OCI-LY3 (cell line): ENCODE measurements around the gene HSDL2.

Experiments used
- H2AFZ ChIP-seq: fragments of 200-600, 300-600 bp; shearing (Covaris generic); 2 replicates; pipeline ENCODE4 v1.6.0; 2014; ENCODE audit warnings: antibody characterized with exemption, low read depth, low read length
- H3K27ac ChIP-seq: fragments of 200-600, 300-600 bp; sonication (generic); 2 replicates; pipeline ENCODE4 v1.5.1; 2014; ENCODE audit warnings: mild to moderate bottlenecking, low read length, moderate library complexity, mixed read lengths
- H3K27me3 ChIP-seq: fragments of 200-600, 300-600 bp; sonication (generic); 2 replicates; pipeline ENCODE4 v1.6.1; 2014; ENCODE audit warnings: low read depth, low read length, mixed read lengths
- H3K36me3 ChIP-seq: fragments of 200-600, 300-600 bp; sonication (generic); replicated peaks from 2 replicates; pipeline ENCODE3; 2014; ENCODE audit warnings: low read depth, low read length, mixed read lengths
- H3K4me1 ChIP-seq: fragments of 300-600, 200-600 bp; sonication (generic); 2 replicates; pipeline ENCODE4 v1.6.1; 2014; ENCODE audit warnings: low read length, mixed read lengths
- H3K4me2 ChIP-seq: fragments of 200-600, 300-600 bp; sonication (generic); 2 replicates; pipeline ENCODE4 v1.6.1; 2014; ENCODE audit warnings: low read length, mixed read lengths
- H3K4me3 ChIP-seq: fragments of 300-600, 200-600 bp; sonication (generic); 2 replicates; pipeline ENCODE4 v1.5.1; 2014; ENCODE audit warnings: antibody characterized with exemption, mild to moderate bottlenecking, low read length, moderate library complexity
- H3K79me2 ChIP-seq: fragments of 300-600, 200-600 bp; shearing (Covaris generic); 2 replicates; pipeline ENCODE4 v1.6.1; 2014; ENCODE audit warnings: mild to moderate bottlenecking, low read length, mixed read lengths
- H3K9ac ChIP-seq: fragments of 300-600, 200-600 bp; shearing (Covaris generic); 2 replicates; pipeline ENCODE4 v1.6.0; 2014; ENCODE audit warnings: mild to moderate bottlenecking, low read length, moderate library complexity
- H3K9me3 ChIP-seq: fragments of 200-600, 300-600 bp; shearing (Covaris generic); 2 replicates; pipeline ENCODE4 v1.6.1; 2014; ENCODE audit warnings: low read length, mixed read lengths; ENCODE audit not compliant: insufficient read depth
- H4K20me1 ChIP-seq: fragments of 200-600, 300-600 bp; sonication (generic); 2 replicates; pipeline ENCODE4 v1.6.1; 2016; ENCODE audit warnings: low read length, mixed read lengths; ENCODE audit not compliant: insufficient read depth
- EZH2phosphoT487 ChIP-seq: fragments of 200-600 bp; shearing (Covaris generic); IDR thresholded peaks from 2 replicates; pipeline ENCODE4 v1.6.1; 2018; ENCODE audit warnings: antibody characterized with exemption, mixed run types, low read depth
- TF ChIP-seq, protein P1 (sequence below): fragments of 200-600, 300-600 bp; sonication (generic); IDR thresholded peaks from 2 replicates; pipeline ENCODE4 v1.5.1; 2014; ENCODE audit warnings: antibody characterized with exemption, low read length, low read depth

HSDL2 gene

GRCh38 chr9:112404508-112404932, 24.6 kb downstream of the HSDL2 start:
- no peaks in the 10 kb centered on the region for H3K9me3 ChIP-seq

GRCh38 chr9:112408275-112408674, 28.4 kb downstream of the HSDL2 start:
- Histone ChIP-seq H3K4me3 (no peak overlapping the region), H3K9me3 (no peaks in the 10 kb centered on the region), H3K36me3 (no peaks in the 10 kb centered on the region), H3K4me1 (no peaks in the 10 kb centered on the region), H4K20me1 (no peaks in the 10 kb centered on the region), H3K4me2 (no peak overlapping the region), H3K9ac (no peak overlapping the region), H2AFZ (no peak overlapping the region), H3K27me3 (no peaks in the 10 kb centered on the region), H3K79me2 (no peaks in the 10 kb centered on the region), H3K27ac (no peak overlapping the region)
- TF ChIP-seq, protein P1, sequence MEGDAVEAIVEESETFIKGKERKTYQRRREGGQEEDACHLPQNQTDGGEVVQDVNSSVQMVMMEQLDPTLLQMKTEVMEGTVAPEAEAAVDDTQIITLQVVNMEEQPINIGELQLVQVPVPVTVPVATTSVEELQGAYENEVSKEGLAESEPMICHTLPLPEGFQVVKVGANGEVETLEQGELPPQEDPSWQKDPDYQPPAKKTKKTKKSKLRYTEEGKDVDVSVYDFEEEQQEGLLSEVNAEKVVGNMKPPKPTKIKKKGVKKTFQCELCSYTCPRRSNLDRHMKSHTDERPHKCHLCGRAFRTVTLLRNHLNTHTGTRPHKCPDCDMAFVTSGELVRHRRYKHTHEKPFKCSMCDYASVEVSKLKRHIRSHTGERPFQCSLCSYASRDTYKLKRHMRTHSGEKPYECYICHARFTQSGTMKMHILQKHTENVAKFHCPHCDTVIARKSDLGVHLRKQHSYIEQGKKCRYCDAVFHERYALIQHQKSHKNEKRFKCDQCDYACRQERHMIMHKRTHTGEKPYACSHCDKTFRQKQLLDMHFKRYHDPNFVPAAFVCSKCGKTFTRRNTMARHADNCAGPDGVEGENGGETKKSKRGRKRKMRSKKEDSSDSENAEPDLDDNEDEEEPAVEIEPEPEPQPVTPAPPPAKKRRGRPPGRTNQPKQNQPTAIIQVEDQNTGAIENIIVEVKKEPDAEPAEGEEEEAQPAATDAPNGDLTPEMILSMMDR, result no peak
- TF ChIP-seq EZH2phosphoT487, result no peak

More at GRCh38 chr9:112404508-112404932, 24.6 kb downstream of the HSDL2 start:
- Histone ChIP-seq H3K9ac (no peak overlapping the region), H3K4me1 (no peaks in the 10 kb centered on the region), H2AFZ (no peak overlapping the region), H3K27ac (no peak overlapping the region), H3K4me2 (no peak overlapping the region), H3K36me3 (no peaks in the 10 kb centered on the region), H3K4me3 (no peak overlapping the region), H4K20me1 (no peaks in the 10 kb centered on the region), H3K27me3 (no peaks in the 10 kb centered on the region), H3K79me2 (no peaks in the 10 kb centered on the region)
- no peak for TF ChIP-seq EZH2phosphoT487
- TF ChIP-seq, protein P1, result no peak

- no peak overlapping the region for H3K4me2 ChIP-seq
- no peak overlapping the region for H3K27ac ChIP-seq
Observed at GRCh38 chr9:112408819-112409218, 28.9 kb downstream of the HSDL2 start.

DNA sequence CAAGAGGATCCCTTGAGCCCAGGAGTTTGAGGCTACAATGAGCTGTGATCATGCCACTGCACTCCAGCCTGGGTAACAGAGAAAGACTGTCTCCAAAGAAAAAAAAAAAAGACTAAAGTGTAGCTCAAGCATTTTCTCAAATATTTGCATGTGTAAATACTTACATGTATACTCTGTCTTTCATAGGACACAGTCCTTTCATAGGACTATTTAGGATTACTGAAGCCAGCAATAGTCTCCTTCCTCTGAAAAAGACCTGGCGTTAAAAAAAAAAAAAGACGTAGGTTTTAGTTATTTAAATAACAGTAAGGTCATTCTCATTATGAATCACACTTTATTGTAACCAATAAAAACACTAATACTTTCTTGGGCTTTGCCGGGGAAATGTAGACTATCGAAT, 29.9 kb downstream of the HSDL2 start:
- H3K36me3 ChIP-seq, result no peaks in the 10 kb centered on the region
- no peaks in the 10 kb centered on the region for H3K27me3 ChIP-seq
- no peak overlapping the region for H3K4me3 ChIP-seq
- H3K27ac ChIP-seq, result no peak overlapping the region
- no peak for TF ChIP-seq EZH2phosphoT487
- TF ChIP-seq, protein P1, result no peak
- no peak overlapping the region for H3K9ac ChIP-seq
- H3K79me2 ChIP-seq, result no peaks in the 10 kb centered on the region
- H4K20me1 ChIP-seq, result no peaks in the 10 kb centered on the region
- no peak overlapping the region for H3K4me2 ChIP-seq
- H2AFZ ChIP-seq, result no peak overlapping the region
- no peaks in the 10 kb centered on the region for H3K4me1 ChIP-seq
- no peaks in the 10 kb centered on the region for H3K9me3 ChIP-seq

More at GRCh38 chr9:112408819-112409218, 28.9 kb downstream of the HSDL2 start:
- no peaks in the 10 kb centered on the region for H3K36me3 ChIP-seq
- H4K20me1 ChIP-seq, result no peaks in the 10 kb centered on the region
- TF ChIP-seq EZH2phosphoT487, result no peak
- TF ChIP-seq, protein P1, result no peak
- H3K4me1 ChIP-seq, result no peaks in the 10 kb centered on the region
- H3K9ac ChIP-seq, result no peak overlapping the region
- H3K4me3 ChIP-seq, result no peak overlapping the region
- no peaks in the 10 kb centered on the region for H3K27me3 ChIP-seq
- no peaks in the 10 kb centered on the region for H3K9me3 ChIP-seq
- H2AFZ ChIP-seq, result no peak overlapping the region
- no peaks in the 10 kb centered on the region for H3K79me2 ChIP-seq
